ENCODE data around the gene BZW1. TPM values are rescaled to one million over a fixed set of nuclear protein-coding genes. Genes with fewer than 3 reads are reported as not detected.

BZW1 gene
- total and polyA plus RNA-seq, 2 of the 4 experiments (the other 2 are of a cell fraction): 204 to 268 TPM

DNA sequence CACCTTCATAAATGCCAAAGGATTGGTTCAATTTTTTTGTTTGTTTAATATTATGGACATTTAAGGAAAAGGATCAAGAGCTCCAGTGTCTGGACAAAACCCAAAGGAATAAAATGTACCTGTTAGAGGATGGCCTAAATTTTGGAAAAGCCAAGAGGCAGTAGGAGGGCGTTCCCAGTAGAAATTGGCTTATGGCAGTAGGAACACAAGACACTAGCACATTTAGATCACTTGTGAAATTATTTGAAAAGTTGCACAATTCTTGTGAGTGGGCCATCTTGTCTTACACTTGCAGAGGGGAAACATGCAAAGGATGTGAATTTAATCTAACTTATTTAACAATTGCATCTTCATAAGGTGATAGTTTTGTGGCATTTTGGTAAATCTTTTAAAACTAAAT, 3.2 kb downstream of the BZW1 start:
- Histone ChIP-seq H3K27me3 (ENCODE audit: control insufficient read depth, insufficient read depth, low read length) (no peaks in the 10 kb centered on the region), H3K4ac (ENCODE audit: low read depth, low read length) (no peak overlapping the region), H3K79me1 (ENCODE audit: low read depth in 1 of 2, low read length in 2 of 2) (peaks cover 10 to 36% of the 10 kb centered on the region in 2 experiments; a peak in 3 of 4 replicates), H2BK5ac (ENCODE audit: low read depth, low read length, poor library complexity, severe bottlenecking) (no peak overlapping the region), H3K23ac (ENCODE audit: low read depth, low read length) (0 out of 2 replicates have a peak overlapping the region, but pooled peaks have one; percentile 13), H2BK15ac (ENCODE audit: low read depth, low read length) (no peak overlapping the region), H3K56ac (ENCODE audit: extremely low read depth, insufficient read depth, low read length) (no peak overlapping the region), H2BK120ac (ENCODE audit: low read depth, low read length) (no peak overlapping the region), H3K14ac (replicated peaks; ENCODE audit: low read depth, low read length) (no peak overlapping the region), H3K9me1 (ENCODE audit: insufficient read depth, low read length) (no peaks in the 10 kb centered on the region), H4K5ac (ENCODE audit: low read depth, low read length) (no peak overlapping the region), H3K9me3 (ENCODE audit: control insufficient read depth, insufficient read depth, low read length) (no peaks in the 10 kb centered on the region), H2BK20ac (ENCODE audit: low read depth, low read length) (no peak overlapping the region), H3K4me1 (ENCODE audit: control insufficient read depth, insufficient read depth, low read length) (peaks cover 7% of the 10 kb centered on the region), H4K20me1 (ENCODE audit: insufficient read depth, low read length) (peaks cover 72% of the 10 kb centered on the region), H2AK9ac (replicated peaks; ENCODE audit: low read depth, low read length, poor library complexity) (no peak overlapping the region), H3K9ac (ENCODE audit: low read depth, low read length) (no peak overlapping the region), H4K8ac (ENCODE audit: low read depth in 2 of 2, low read length in 2 of 2) (no peak overlapping the region), H3K18ac (ENCODE audit: low read depth, low read length) (no peak overlapping the region), H4K91ac (ENCODE audit: insufficient read depth, low read depth, low read length) (no peak overlapping the region), H3K36me3 (ENCODE audit: control insufficient read depth, insufficient read depth, low read length) (peaks cover 29% of the 10 kb centered on the region), H2AFZ (replicated peaks; ENCODE audit: low read length, poor library complexity) (no peak overlapping the region), H3K4me3 (ENCODE audit: insufficient read depth, low read depth, low read length) (no peak overlapping the region), H3K4me2 (ENCODE audit: low read depth, low read length) (no peak overlapping the region), H3K27ac (ENCODE audit: insufficient read depth, low read length) (no peak overlapping the region), H2AK5ac (ENCODE audit: low read depth, low read length) (no peak overlapping the region)
- 100% methylated on average over 1 of the region's 1 CpG; no CpG with 5 or more reads in 1 of the 2 experiments for WGBS, 2 experiments (ENCODE audit: extremely low coverage in 2 of 2, insufficient read length in 1 of 2)
- ATAC-seq (ENCODE audit: low read depth) (no peak), DNase-seq (no peak)
- CTCF ChIA-PET: no interaction called here
- intact Hi-C loops (cut with micrococcal nuclease): loop anchor here (10.0 kb wide), 1 partner anchor 200 kb away; no protein-coding TSS in a partner anchor
- POLR2A ChIA-PET (ENCODE audit: unreplicated experiment): interaction anchor here (0.5 kb wide), 1 partner anchor 9 kb away, joined by 3 read pairs; no protein-coding TSS in a partner anchor
- TF ChIP-seq CEBPB (IDR thresholded peaks at IDR 0.05; ENCODE audit: low read depth, low read length) (peak; percentile 89), CHD1 (IDR thresholded peaks at IDR 0.05; ENCODE audit: low read depth, low read length) (no peak)
- in situ Hi-C loops (cut with MboI; ENCODE audit: low sequenced_read_pairs): loop anchor here (5.0 kb wide), 1 partner anchor 68 kb away; no protein-coding TSS in a partner anchor
- BruUV-seq (replicated peaks): no TSS peak
- dilution Hi-C loops (cut with HindIII; ENCODE audit: low sequenced_read_pairs, unreplicated experiment): no loop called here
